HCEC 1CT (cell line): ENCODE measurements around the gene TIAM1.

Source experiments
- DNase-seq: peaks from one replicate; pipeline ENCODE4 v3.0.0-alpha.2; 2017

TIAM1 gene

GRCh38 chr21:31117128-31117916, 226.7 kb downstream of the TIAM1 start:
- DNase-seq = no peak

- no peak for DNase-seq
These were observed 228.8 kb downstream of the TIAM1 start for GRCh38 chr21:31115249-31115648.

GRCh38 chr21:31111093-31111492, 233.0 kb downstream of the TIAM1 start:
- DNase-seq = no peak

GRCh38 chr21:31110430-31110829, 233.6 kb downstream of the TIAM1 start:
- no peak for DNase-seq

- DNase-seq = no peak
These were observed 236.2 kb downstream of the TIAM1 start for GRCh38 chr21:31107871-31108270.

- DNase-seq = no peak
These were observed 236.8 kb downstream of the TIAM1 start for GRCh38 chr21:31107176-31107785.

GRCh38 chr21:31103571-31104265, 240.3 kb downstream of the TIAM1 start:
- DNase-seq = no peak

GRCh38 chr21:31103163-31103562, 240.9 kb downstream of the TIAM1 start:
- DNase-seq = no peak

GRCh38 chr21:31099122-31099521, 244.9 kb downstream of the TIAM1 start:
- DNase-seq = no peak

- no peak for DNase-seq
These were observed 245.5 kb downstream of the TIAM1 start for GRCh38 chr21:31098576-31099005.

- no peak for DNase-seq
These were observed 251.0 kb downstream of the TIAM1 start for GRCh38 chr21:31092832-31093625.

GRCh38 chr21:31090376-31090775, 253.7 kb downstream of the TIAM1 start:
- DNase-seq = no peak

- DNase-seq = no peak
These were observed 255.6 kb downstream of the TIAM1 start for GRCh38 chr21:31088474-31088751.

- DNase-seq = no peak
These were observed 256.2 kb downstream of the TIAM1 start for GRCh38 chr21:31087639-31088473.

GRCh38 chr21:31084689-31085088, 259.4 kb downstream of the TIAM1 start:
- DNase-seq = no peak

- DNase-seq = no peak
These were observed 265.3 kb downstream of the TIAM1 start for GRCh38 chr21:31078796-31079195.

- no peak for DNase-seq
These were observed 265.8 kb downstream of the TIAM1 start for GRCh38 chr21:31078216-31078615.

GRCh38 chr21:31075848-31076247, 268.2 kb downstream of the TIAM1 start:
- no peak for DNase-seq

GRCh38 chr21:31072533-31072932, 271.5 kb downstream of the TIAM1 start:
- DNase-seq = no peak
